GM12872 (cell line): Measurements from ENCODE around the gene GAK.

Source experiments
- TF ChIP-seq, protein P1 (sequence below): IDR thresholded peaks from 3 replicates; pipeline ENCODE4 v1.5.1; 2011; ENCODE audit warnings: low read depth, mild to moderate bottlenecking, low read length, moderate library complexity; ENCODE audit not compliant: insufficient read depth

GAK gene

DNA sequence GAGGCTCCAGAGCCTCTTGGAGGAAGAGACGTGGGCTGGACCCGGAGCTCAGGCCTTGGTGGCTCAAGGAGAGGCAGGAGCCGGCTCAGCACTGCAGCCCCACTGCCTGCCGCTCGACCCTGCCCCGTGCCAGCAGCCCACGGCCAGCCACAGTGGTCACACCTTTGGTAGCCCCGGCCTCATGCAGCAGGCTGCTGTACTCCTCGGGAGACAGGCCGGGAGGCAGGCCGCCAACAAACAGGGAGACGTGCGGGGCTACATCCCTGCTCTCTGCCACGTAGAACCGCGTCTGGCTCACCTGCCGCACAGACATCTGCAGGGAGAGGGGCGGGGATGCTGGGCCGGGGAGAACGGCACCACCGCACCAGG, 33.6 kb upstream of the GAK start:
- TF ChIP-seq, protein P1, sequence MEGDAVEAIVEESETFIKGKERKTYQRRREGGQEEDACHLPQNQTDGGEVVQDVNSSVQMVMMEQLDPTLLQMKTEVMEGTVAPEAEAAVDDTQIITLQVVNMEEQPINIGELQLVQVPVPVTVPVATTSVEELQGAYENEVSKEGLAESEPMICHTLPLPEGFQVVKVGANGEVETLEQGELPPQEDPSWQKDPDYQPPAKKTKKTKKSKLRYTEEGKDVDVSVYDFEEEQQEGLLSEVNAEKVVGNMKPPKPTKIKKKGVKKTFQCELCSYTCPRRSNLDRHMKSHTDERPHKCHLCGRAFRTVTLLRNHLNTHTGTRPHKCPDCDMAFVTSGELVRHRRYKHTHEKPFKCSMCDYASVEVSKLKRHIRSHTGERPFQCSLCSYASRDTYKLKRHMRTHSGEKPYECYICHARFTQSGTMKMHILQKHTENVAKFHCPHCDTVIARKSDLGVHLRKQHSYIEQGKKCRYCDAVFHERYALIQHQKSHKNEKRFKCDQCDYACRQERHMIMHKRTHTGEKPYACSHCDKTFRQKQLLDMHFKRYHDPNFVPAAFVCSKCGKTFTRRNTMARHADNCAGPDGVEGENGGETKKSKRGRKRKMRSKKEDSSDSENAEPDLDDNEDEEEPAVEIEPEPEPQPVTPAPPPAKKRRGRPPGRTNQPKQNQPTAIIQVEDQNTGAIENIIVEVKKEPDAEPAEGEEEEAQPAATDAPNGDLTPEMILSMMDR, result no peak

DNA sequence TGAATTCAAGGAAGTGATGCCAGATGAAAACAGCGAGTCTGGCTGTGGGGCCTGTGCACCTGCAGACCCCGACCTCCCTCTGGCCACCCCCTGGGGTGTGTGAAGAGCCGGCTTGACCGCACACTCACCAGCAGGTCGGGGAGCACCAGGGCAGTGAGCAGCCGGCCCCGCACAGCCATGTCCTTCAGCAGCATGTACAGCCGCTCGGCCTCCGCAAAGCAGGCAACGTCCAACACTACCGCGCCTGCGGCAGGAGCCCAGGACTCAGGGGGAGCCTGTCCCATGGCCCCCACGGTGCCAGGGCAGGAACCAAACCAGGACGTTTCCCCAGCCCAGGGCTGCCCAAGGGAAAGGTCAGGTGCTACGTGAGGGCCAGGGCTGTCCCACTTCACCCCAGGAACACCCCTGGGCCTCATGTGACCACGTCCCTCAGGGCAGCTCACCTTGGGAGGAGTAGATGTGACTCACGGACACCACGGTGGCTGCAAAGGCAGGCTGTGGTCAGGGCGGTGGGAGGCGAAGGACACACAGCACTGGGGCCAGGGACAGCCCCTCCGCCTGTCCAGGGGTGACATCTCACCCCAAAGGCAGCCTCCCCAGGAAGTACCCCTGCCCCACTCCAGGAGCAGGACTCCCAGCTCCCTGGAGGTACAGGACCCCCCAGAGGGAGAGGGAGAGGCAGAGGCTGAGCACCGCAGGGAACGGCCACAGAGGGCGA, 33.1 kb upstream of the GAK start:
- TF ChIP-seq, protein P1, result no peak

DNA sequence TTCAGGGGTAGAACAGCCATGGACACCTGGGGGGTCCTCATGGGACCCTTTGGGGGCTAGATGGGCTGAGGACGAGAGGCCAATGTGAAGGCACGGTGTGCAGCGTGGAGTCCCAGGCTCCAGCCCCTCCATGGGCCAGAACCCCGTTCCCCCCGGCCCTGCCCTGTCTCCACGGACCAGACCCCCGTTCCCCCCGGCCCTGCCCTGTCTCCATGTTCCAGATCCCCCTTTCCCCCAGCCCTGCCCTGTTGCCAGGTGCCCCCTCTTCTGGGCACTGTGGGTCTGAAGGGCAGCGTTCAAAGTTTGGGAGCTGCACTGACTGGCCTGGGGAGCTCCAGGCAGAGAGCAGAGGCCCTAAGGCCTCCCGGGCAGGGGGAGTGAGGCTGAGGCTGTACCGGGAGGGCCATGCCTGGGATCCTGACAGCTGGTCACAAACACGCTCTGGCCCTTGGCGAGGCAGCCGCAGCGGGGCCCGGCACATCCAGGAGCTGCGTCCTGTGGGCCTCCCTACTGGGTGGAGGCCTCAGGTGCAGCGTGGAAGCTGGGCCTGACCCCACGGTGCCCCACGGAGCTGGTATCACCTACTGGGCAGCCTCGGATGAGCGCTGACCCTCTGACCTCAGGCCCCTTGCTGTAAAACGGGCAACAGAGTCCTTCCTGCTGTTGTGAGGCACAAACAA, 32.4 kb upstream of the GAK start:
- TF ChIP-seq, protein P1, result no peak

DNA sequence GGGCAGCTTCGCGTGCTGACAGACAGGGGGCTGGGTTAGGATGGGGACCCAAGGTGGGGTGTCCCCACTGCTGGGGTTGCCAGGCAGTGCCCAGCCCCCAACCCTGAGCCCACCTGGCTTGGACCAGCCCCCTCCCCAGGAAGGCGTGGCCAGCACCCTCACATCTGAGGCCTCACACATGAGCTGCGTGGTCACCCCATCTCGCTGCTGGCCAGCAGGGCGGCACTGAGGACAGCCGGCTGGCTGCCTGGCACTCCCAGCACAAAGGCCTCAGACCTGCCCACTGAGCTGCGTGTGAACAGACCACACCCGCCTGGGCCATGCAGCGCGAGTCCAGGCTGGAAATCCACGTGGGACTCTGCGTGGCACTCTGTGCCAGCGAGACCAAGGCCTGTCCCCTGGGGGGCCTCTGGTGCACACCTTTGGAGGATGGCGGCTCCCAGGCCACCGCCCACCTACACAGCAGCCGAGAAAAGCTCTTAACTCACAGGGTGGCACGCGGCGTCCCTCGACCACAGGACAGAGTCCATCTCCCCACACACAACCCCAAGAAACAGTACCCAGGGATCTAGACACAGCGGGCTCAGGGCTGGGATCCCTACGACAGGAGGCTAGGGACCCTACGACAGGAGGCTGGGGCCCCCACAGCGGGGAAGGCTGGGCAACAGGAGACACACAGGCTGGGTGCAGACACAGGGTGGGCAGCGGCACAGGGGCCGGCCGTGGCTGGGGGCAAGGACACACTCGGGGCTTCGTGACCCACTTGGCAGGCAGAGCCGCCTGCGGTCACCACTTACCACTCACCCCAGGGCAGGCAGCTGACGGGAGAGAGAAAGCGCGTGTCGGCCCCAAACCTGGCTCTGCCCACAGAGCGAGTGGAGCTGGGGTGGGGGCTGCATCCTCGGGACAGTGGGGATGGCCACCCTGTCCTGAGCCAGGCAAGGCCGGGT, 31.4 kb upstream of the GAK start:
- TF ChIP-seq, protein P1, result no peak

DNA sequence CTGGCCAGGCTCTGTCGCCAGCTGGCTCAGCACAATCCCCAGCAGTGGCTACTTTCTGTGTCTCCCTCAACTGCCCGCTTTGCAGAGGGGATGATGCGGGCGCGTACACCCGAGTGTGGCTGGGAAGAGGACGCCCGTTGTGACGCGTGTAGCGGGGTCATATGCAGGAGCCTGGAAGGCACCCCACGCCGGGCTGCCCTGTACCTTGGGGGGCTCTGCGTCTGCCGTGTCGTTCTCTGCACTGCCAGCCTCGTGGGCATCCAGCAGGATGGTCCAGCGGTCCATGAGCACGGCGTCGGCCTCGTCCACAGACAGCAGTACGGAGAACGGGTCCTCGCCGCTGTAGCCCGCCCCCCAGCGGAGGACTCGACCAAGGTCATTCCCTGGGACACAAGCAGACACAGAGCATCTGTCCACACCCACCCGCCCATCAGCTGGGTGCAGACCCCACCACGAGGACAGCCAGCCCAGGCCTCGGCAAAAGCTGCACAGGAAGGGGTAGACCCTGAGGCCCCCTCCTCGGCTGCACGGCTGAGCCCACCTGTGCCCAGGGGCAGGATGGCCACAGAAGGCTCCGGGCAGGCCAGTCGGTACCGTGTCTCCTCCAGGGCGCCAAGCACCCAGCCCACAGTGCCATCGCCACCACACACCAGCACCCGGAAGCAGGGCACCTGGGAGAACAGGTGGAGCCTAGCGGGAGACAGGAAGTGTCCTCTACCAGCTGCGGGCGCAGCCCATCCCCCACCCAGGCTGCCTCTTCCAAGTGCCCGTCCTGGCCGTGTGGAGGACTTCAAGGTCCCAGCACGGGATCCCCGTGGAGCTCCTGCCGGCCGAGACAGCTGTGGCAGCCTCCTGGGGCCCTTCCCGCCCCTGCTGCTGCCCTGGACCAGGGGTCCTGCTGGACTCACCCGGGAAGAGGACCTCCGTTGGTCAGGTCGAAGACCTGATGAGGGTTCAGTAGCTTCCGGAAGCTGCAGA, 30.4 kb upstream of the GAK start:
- TF ChIP-seq, protein P1, result no peak

DNA sequence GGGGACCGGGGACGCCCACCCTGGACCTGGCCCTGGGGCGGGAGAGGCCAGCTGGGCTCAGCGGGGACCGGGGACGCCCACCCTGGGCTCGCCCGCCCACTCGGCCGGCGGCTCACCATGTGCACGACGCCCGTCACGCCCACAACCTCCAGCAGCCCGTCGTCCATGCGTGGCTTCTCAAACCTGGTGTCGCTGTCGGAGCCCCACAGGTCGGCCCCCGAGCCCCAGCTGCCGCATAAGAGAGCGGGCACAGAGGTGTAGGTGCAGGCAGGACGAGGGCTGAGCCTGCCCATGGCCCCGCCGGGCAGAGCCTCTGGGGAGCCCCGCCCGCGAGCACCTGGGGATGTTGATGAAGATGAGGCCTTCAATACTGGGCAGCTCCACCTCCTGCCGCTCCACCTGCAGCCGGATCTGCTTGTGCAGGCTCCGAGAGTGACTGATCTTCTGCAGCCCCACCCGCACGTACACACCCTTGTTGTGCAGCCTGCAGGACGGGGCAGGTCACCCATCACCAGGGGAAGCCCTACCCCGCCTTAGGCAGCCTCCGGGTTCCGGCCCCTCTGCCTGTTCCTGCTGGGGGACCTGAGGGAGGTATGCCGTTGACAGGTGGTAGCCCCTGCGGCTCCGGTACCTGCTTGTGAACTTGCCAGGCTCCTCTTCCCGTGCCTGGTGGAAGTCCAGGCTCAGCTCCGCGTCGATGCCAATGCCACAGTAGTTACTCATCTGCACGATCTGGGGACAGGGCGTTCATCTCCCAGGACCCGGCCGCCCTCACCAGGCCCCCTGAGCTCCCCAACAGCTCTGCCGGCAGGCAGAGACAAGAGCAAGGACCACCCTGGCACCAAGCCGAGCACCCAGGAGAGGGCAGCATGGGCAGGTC, 29.5 kb upstream of the GAK start:
- TF ChIP-seq, protein P1, result no peak
